KMS-11 (cell line): ENCODE results near the gene NPM1.

Experiments
- H2AFZ ChIP-seq: fragments of 200-600 bp; sonication (generic); 2 replicates; pipeline ENCODE4 v1.6.1; 2016; ENCODE audit warnings: antibody characterized with exemption, mixed run types, low read depth
- H3K27ac ChIP-seq: fragments of 200-600 bp; sonication (generic); 2 replicates; pipeline ENCODE4 v1.6.1; 2016; ENCODE audit warnings: mild to moderate bottlenecking, mixed run types
- H3K27me3 ChIP-seq: fragments of 200-600 bp; sonication (generic); 2 replicates; pipeline ENCODE4 v1.6.1; 2017; ENCODE audit warnings: mild to moderate bottlenecking, low read depth, mixed run types, moderate library complexity; ENCODE audit not compliant: insufficient read depth
- H3K36me3 ChIP-seq: fragments of 200-600 bp; sonication (generic); 2 replicates; pipeline ENCODE4 v1.6.1; 2017; ENCODE audit warnings: mild to moderate bottlenecking, mixed run types; ENCODE audit not compliant: insufficient read depth
- H3K4me1 ChIP-seq: fragments of 200-600 bp; sonication (generic); 2 replicates; pipeline ENCODE4 v1.6.1; 2016; ENCODE audit warnings: mild to moderate bottlenecking, low read depth, mixed run types; ENCODE audit not compliant: poor library complexity, severe bottlenecking
- H3K4me2 ChIP-seq: fragments of 200-600 bp; sonication (generic); 2 replicates; pipeline ENCODE4 v1.7.0; 2016; ENCODE audit warnings: mild to moderate bottlenecking, mixed run types
- H3K4me3 ChIP-seq: fragments of 200-600 bp; sonication (generic); IDR thresholded peaks from 2 replicates; pipeline ENCODE4 v1.6.1; 2017; ENCODE audit warnings: low read depth, low read length, mixed read lengths; ENCODE audit not compliant: insufficient read depth
- H3K79me2 ChIP-seq: fragments of 200-600 bp; sonication (generic); 2 replicates; pipeline ENCODE4 v1.6.1; 2016; ENCODE audit warnings: low read depth, mixed run types; ENCODE audit not compliant: insufficient read depth
- H3K9ac ChIP-seq: fragments of 200-600 bp; sonication (generic); 2 replicates; pipeline ENCODE4 v1.6.1; 2016; ENCODE audit warnings: mild to moderate bottlenecking, mixed run types
- H4K20me1 ChIP-seq: fragments of 200-600 bp; sonication (generic); 2 replicates; pipeline ENCODE4 v1.6.1; 2016; ENCODE audit warnings: mild to moderate bottlenecking, mixed run types; ENCODE audit not compliant: insufficient read depth
- CTCF ChIP-seq: fragments of 200-600 bp; sonication (generic); conservative IDR thresholded peaks from 2 replicates; pipeline ENCODE4 v1.6.1; 2017; ENCODE audit warnings: low read depth, mild to moderate bottlenecking, antibody characterized with exemption, low read length, moderate library complexity, mixed read lengths

Gene NPM1

GRCh38 chr5:171454549-171454948 is 66.9 kb downstream of the NPM1 start:
- Histone ChIP-seq H3K27ac (no peak overlapping the region), H4K20me1 (no peaks in the 10 kb centered on the region), H2AFZ (no peak overlapping the region), H3K36me3 (no peaks in the 10 kb centered on the region), H3K4me2 (no peak overlapping the region), H3K9ac (no peak overlapping the region), H3K27me3 (no peaks in the 10 kb centered on the region), H3K79me2 (no peaks in the 10 kb centered on the region), H3K4me3 (no peak overlapping the region), H3K4me1 (no peaks in the 10 kb centered on the region)
- no peak for TF ChIP-seq CTCF

- H3K36me3 ChIP-seq = no peaks in the 10 kb centered on the region
- no peaks in the 10 kb centered on the region for H3K27me3 ChIP-seq
- no peaks in the 10 kb centered on the region for H4K20me1 ChIP-seq
- H3K27ac ChIP-seq = no peak overlapping the region
- H3K4me2 ChIP-seq = no peak overlapping the region
- H3K4me1 ChIP-seq = no peaks in the 10 kb centered on the region
- no peak overlapping the region for H2AFZ ChIP-seq
- no peak overlapping the region for H3K4me3 ChIP-seq
- no peak overlapping the region for H3K9ac ChIP-seq
- H3K79me2 ChIP-seq = no peaks in the 10 kb centered on the region
- TF ChIP-seq CTCF = no peak
These were observed 67.9 kb downstream of the NPM1 start for GRCh38 chr5:171455522-171455921.

DNA sequence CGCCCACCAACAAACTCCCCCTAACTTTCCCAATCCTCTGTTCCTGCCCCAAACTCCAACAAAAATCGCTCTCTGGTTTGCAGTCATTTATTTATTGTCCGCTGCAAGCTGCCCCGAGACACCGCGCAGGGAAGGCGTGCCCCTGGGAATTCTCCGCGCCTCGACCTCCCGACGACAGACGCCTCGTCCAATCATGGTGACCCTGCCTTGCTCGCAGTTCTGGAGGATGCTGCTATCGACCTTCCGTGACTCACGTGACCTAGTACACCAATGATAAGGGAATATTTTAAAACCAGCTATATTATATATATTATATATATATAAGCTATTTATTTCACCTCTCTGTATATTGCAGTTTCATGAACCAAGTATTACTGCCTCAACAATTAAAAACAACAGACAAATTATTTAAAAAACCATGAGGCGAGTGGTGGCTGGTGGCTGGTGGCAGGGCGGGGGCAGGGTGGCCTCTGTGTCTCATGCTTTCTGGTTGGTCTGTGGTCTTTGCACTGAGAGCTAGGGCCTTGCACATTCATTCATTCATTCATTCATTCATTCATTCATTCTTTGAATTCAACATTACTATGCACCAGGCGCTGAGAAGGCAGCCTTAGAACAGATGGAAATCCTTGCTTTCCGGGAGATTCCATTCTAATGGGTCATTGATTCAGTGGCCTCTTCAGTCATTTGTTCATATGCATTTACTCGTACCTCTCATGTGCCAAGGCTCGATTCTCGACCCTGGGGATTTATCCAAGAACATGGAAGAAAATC is 69.7 kb downstream of the NPM1 start:
- Histone ChIP-seq H3K36me3 (no peaks in the 10 kb centered on the region), H2AFZ (no peak overlapping the region), H3K27ac (no peak overlapping the region), H3K4me2 (no peak overlapping the region), H3K9ac (no peak overlapping the region), H3K79me2 (no peaks in the 10 kb centered on the region), H3K4me1 (no peaks in the 10 kb centered on the region), H3K27me3 (no peaks in the 10 kb centered on the region), H3K4me3 (no peak overlapping the region), H4K20me1 (no peaks in the 10 kb centered on the region)
- no peak for TF ChIP-seq CTCF

DNA sequence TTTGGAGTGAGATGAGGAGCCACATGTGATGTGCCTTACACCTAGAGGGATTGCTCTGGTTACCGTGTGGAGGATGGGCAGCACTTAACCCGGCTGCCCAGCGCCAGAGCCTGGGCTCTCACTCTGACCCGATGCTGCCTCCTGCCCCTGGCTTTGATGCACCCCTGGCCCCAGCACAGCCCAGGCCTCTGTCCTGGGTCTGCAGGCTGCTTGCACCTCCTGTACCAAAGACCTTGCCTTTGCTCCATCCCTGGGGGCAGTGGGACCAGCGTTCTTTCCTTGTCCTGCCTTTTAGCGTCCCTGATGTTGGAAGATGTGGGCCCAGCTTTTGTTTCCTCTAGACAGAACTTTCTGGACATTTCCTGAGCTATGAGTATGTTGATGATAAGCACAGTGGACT is 72.2 kb downstream of the NPM1 start:
- no peak overlapping the region for H3K27ac ChIP-seq
- TF ChIP-seq CTCF = no peak
- no peaks in the 10 kb centered on the region for H3K36me3 ChIP-seq
- H3K79me2 ChIP-seq = no peaks in the 10 kb centered on the region
- no peak overlapping the region for H3K4me2 ChIP-seq
- H4K20me1 ChIP-seq = no peaks in the 10 kb centered on the region
- H3K27me3 ChIP-seq = no peaks in the 10 kb centered on the region
- H2AFZ ChIP-seq = no peak overlapping the region
- H3K9ac ChIP-seq = no peak overlapping the region
- H3K4me1 ChIP-seq = no peaks in the 10 kb centered on the region
- no peak overlapping the region for H3K4me3 ChIP-seq
